ENCODE data around the gene PPARG. TPM values are rescaled to one million over a fixed set of nuclear protein-coding genes. Genes with fewer than 3 reads are reported as not detected.

PPARG gene
- total RNA-seq, result 10 to 100 TPM in 1 of 2 donors, 1 to 10 TPM in 1; 5.4 to 44.2 TPM

DNA sequence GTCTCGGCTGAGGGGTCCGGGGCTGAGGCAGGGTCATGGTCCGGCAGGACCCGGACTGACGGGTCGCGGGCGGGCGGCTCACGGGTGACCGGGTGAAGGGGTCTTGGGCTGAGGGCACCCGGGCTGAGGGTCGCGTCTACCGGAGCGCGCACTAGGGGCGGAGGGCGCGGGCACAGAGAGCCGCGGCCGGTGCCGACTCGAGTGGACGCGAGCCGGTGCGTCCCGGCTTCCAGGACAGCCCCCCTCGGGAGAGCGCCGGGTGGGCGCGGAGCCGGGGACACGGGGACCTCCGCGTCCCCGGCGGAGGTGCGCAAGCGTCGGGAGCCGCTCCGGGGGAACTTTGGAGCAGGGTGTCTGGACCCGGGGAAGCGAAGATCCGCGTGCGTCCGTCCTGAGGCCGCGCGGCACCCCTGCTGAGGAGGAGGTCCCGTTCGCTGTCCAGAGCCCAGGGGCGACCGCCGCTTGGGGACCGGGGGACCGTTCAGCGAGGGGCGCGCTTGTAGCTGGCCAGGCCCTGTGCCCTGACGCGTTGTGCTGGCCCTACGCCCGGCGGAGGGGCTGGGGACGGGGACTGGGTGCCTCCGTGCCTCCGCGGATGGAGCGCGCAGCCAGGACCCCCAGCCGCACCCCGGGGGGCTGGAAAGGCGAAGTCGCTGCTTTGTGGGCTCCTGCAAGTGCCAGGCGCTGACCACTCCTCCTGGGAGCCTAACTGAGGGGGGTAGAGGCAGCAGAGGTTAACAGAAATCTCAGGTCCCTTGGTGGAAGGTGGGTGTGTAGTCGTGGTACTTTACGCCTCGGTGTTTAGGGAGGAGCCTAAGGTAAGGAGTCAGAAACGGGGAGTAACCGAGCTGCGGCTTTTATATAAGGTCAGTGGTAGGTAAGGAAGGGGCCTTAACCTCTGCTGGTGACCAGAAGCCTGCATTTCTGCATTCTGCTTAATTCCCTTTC is at the start of gene PPARG:
Gene PPARG, plus strand, starts transcription at position 889 of the 948 bp plus-strand sequence. CDS start 90,642 bp downstream, outside the sequence.
- ATAC-seq (peak; percentile 57), DNase-seq (peak in 3 of 4 donors; percentile 12 to 15 (median 13))
- Histone ChIP-seq H3K4me3 (peak within 1 kb of the TSS in 1 of 2 donors; percentile 24), H3K9me3 (no peaks in the 10 kb centered on the region), H3K27me3 (peaks cover 0 to 11% of the 10 kb centered on the region in 2 donors), H3K36me3 (replicated peaks in 1 of 2; ENCODE audit: insufficient read depth in 1 of 2, low read depth in 2 of 2) (no peaks in the 10 kb centered on the region), H3K4me1 (peaks cover 13% of the 10 kb centered on the region), H3K27ac (peak within 1 kb of the TSS in 3 of 4 donors; percentile 34 to 61 (median 40))
- intact Hi-C loops (cut with DNase I), result no loop called here
- TF ChIP-seq, protein P1, sequence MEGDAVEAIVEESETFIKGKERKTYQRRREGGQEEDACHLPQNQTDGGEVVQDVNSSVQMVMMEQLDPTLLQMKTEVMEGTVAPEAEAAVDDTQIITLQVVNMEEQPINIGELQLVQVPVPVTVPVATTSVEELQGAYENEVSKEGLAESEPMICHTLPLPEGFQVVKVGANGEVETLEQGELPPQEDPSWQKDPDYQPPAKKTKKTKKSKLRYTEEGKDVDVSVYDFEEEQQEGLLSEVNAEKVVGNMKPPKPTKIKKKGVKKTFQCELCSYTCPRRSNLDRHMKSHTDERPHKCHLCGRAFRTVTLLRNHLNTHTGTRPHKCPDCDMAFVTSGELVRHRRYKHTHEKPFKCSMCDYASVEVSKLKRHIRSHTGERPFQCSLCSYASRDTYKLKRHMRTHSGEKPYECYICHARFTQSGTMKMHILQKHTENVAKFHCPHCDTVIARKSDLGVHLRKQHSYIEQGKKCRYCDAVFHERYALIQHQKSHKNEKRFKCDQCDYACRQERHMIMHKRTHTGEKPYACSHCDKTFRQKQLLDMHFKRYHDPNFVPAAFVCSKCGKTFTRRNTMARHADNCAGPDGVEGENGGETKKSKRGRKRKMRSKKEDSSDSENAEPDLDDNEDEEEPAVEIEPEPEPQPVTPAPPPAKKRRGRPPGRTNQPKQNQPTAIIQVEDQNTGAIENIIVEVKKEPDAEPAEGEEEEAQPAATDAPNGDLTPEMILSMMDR (IDR thresholded peaks at IDR 0.05), result no peak
- no peak for TF ChIP-seq POLR2A (IDR thresholded peaks at IDR 0.05)
- WGBS, 2 donors, result 1% methylated on average over 34 to 63 of the region's 87 CpGs

DNA sequence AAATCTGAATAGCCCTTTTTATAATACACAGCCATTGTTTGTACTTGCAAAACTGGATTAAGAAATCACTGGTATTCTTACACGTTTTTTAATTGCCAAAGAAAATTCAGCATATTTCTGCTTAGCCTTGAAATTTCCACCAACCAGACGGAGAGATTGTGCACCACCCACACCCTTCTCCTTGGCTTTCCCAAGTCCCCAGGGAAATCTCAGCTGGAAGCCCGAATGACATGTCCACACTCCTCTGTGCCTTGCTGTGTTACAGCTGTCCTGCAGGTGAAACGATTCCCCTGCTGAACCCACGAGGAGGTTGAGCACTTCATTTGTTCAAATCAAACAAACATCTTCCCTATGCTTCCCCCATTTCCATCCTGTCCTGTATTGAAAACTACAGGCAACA is 49.6 kb upstream of the PPARG start:
- Histone ChIP-seq H3K9me3 (no peaks in the 10 kb centered on the region), H3K4me1 (no peaks in the 10 kb centered on the region), H3K27ac (no peak overlapping the region), H3K4me3 (no peak overlapping the region), H3K36me3 (replicated peaks in 1 of 2; ENCODE audit: insufficient read depth in 1 of 2, low read depth in 2 of 2) (no peaks in the 10 kb centered on the region), H3K27me3 (no peaks in the 10 kb centered on the region)
- WGBS, 2 donors, result 26 to 35% methylated on average over 5 of the region's 5 CpGs
- DNase-seq, result peak in 3 of 4 donors; percentile 13 to 26 (median 20)
- intact Hi-C loops (cut with DNase I), result no loop called here
- TF ChIP-seq, protein P1 (IDR thresholded peaks at IDR 0.05), result no peak
- TF ChIP-seq POLR2A (IDR thresholded peaks at IDR 0.05), result no peak
- peak; percentile 52 for ATAC-seq

DNA sequence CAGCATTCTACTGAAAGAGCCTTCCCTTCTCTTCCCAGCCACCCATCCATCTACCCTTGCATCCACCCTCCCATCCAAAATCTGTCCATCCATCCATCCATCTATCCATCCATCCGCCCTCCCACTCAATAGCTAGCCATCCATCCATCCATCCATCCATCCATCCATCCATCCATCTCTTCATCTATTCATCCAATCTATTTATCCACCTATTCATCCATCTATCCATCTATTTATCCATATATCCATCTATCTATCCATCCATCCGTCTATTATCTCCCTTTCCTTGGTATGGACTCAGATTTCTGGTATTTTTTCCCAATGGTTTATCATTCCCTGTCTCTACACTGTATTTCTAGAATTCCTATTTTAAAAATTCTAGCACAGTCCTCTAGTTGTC is 46.1 kb upstream of the PPARG start:
- intact Hi-C loops (cut with DNase I), result no loop called here
- Histone ChIP-seq H3K27ac (no peak overlapping the region), H3K9me3 (no peaks in the 10 kb centered on the region), H3K4me1 (no peaks in the 10 kb centered on the region), H3K36me3 (replicated peaks in 1 of 2; ENCODE audit: insufficient read depth in 1 of 2, low read depth in 2 of 2) (no peaks in the 10 kb centered on the region), H3K4me3 (no peak overlapping the region), H3K27me3 (no peaks in the 10 kb centered on the region)
- ATAC-seq (no peak), DNase-seq (no peak)
- 60 to 73% methylated on average over 2 of the region's 2 CpGs for WGBS, 2 donors
- TF ChIP-seq, protein P1 (IDR thresholded peaks at IDR 0.05), result no peak
- no peak for TF ChIP-seq POLR2A (IDR thresholded peaks at IDR 0.05)

DNA sequence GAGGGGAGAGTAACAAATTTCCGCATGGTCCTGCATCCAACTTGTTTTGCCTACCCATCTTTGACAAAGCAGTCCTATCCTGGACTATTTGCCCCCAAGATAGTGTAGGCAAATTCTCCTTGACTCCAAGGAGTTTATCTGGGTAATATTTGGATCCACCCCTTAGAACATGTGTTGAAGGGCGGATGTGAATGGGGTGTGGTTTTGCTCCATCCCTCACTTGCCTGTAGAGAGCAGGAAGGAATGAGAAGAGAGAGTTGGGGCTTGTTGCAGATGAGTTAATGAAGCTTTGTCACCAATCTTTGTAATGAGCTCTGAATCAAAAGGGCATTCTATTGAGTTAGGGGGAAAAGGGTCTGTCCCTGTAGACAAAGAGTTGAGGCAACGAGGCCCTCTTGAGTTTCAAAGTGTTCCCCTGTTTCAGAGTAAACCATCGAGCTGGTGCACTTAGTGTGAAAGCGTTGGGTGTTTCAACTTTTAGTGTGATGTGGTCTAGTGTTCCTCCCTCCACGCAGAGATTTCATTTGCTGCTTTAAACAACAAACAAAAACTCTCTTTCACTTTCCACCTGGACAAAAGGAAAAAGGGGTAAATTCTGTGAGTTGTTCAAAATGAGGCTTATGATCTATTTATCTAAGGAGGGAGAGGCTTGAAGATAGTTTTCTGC is 42.2 kb upstream of the PPARG start:
- no peak for ATAC-seq
- no peak for TF ChIP-seq POLR2A (IDR thresholded peaks at IDR 0.05)
- TF ChIP-seq, protein P1 (IDR thresholded peaks at IDR 0.05), result no peak
- no peak for DNase-seq
- no peaks in the 10 kb centered on the region for H3K9me3 ChIP-seq
- intact Hi-C loops (cut with DNase I), result no loop called here
- H3K4me1 ChIP-seq, result no peaks in the 10 kb centered on the region
- H3K36me3 ChIP-seq (replicated peaks in 1 of 2; ENCODE audit: insufficient read depth in 1 of 2, low read depth in 2 of 2), result no peaks in the 10 kb centered on the region
- no peak overlapping the region for H3K4me3 ChIP-seq
- H3K27me3 ChIP-seq, result no peaks in the 10 kb centered on the region
- H3K27ac ChIP-seq, result no peak overlapping the region
- 53 to 59% methylated on average over 6 of the region's 6 CpGs for WGBS, 2 donors

Data from body of pancreas (tissue), 4 donors.